H1 (cell line): ENCODE measurements around the gene LCOR. TPM values are rescaled to one million over a fixed set of nuclear protein-coding genes. Genes with fewer than 3 reads are reported as not detected.

ENCODE experiments used
- CTCF ChIA-PET: fragments of 300-600 bp; sonication (Branson Sonifier 250); formaldehyde crosslinking; loops from one replicate; lab custom pipeline; 2021; ENCODE audit not compliant: partially characterized antibody; lab: Charles Lee
- POLR2A ChIA-PET: fragments of 300-600 bp; sonication (Branson Sonifier 250); formaldehyde crosslinking; loops from one replicate; lab custom pipeline; 2021; ENCODE audit warnings: inconsistent platforms; ENCODE audit not compliant: partially characterized antibody; lab: Charles Lee
- DNase-seq, 2 experiments: peaks; one replicate each; pipeline versions ENCODE4 v3.0.0 to v3.0.0-alpha.2; 2010 to 2022; ENCODE audit warnings: low spot score in 2 of 2, low read depth in 1 of 2, mixed read lengths in 1 of 2
- FAIRE-seq: peaks from 2 replicates; lab custom pipeline; 2011; peaks lifted over from hg19 to GRCh38; lab: Jason Lieb, UNC
- H2AFZ ChIP-seq: 2 replicates; pipeline ENCODE4 v1.8.1; 2012; ENCODE audit warnings: low read length, inconsistent platforms
- H2AK5ac ChIP-seq: 2 replicates; pipeline ENCODE4 v1.6.1; 2013; ENCODE audit warnings: low read depth, low read length
- H2BK120ac ChIP-seq: replicated peaks from 2 replicates; pipeline ENCODE3; 2013; ENCODE audit warnings: low read depth, low read length, inconsistent platforms
- H2BK12ac ChIP-seq: 2 replicates; pipeline ENCODE4 v1.6.1; 2013; ENCODE audit warnings: low read depth, low read length
- H2BK15ac ChIP-seq: 2 replicates; pipeline ENCODE4 v1.6.1; 2013; ENCODE audit warnings: low read length
- H2BK20ac ChIP-seq: 2 replicates; pipeline ENCODE4 v1.6.1; 2013; ENCODE audit warnings: low read length
- H2BK5ac ChIP-seq: 2 replicates; pipeline ENCODE4 v1.6.1; 2013; ENCODE audit warnings: low read depth, low read length
- H3K14ac ChIP-seq: 2 replicates; pipeline ENCODE4 v1.6.1; 2013; ENCODE audit warnings: inconsistent platforms; ENCODE audit not compliant: insufficient read length
- H3K18ac ChIP-seq: 2 replicates; pipeline ENCODE4 v1.6.1; 2013; ENCODE audit warnings: low read length; ENCODE audit errors: extremely low read depth
- H3K23ac ChIP-seq: 2 replicates; pipeline ENCODE4 v1.6.1; 2013; ENCODE audit warnings: inconsistent platforms; ENCODE audit not compliant: insufficient read length
- H3K23me2 ChIP-seq: 2 replicates; pipeline ENCODE4 v1.6.1; 2013; ENCODE audit warnings: low read depth, low read length
- H3K27ac ChIP-seq: 2 replicates; pipeline ENCODE4 v1.6.1; 2011; ENCODE audit warnings: low read depth, low read length, inconsistent platforms
- H3K27me3 ChIP-seq, 4 experiments: replicated peaks in 1 of 4; 1 replicate in 1 of 4; 2 replicates in 3 of 4; pipeline versions ENCODE4 v1.6.1 to v1.8.1; 2011 to 2013; ENCODE audit warnings: low read length in 3 of 4, mild to moderate bottlenecking in 3 of 4, inconsistent platforms in 2 of 4, mixed read lengths in 2 of 4, moderate library complexity in 1 of 4; ENCODE audit not compliant: control insufficient read depth in 3 of 4, insufficient read depth in 3 of 4; ENCODE audit errors: extremely low read depth in 1 of 4
- H3K36me3 ChIP-seq, 4 experiments: 2 replicates each; pipeline versions ENCODE4 v1.6.1 to v1.8.1; 2011 to 2013; ENCODE audit warnings: mild to moderate bottlenecking in 4 of 4, low read length in 3 of 4, moderate library complexity in 2 of 4, control low read depth in 1 of 4, inconsistent platforms in 1 of 4; ENCODE audit not compliant: insufficient read depth in 4 of 4, control insufficient read depth in 2 of 4
- H3K4ac ChIP-seq: replicated peaks from 2 replicates; pipeline ENCODE3; 2013; ENCODE audit warnings: low read length, low read depth, mixed read lengths, inconsistent platforms; ENCODE audit not compliant: insufficient read length
- H3K4me1 ChIP-seq, 4 experiments: replicated peaks in 1 of 4; 1 replicate in 1 of 4; 2 replicates in 3 of 4; pipeline versions ENCODE4 v1.6.1 to v1.8.1; 2011 to 2013; ENCODE audit warnings: low read length in 3 of 4, inconsistent platforms in 2 of 4, mixed read lengths in 1 of 4; ENCODE audit not compliant: insufficient read depth in 4 of 4, control insufficient read depth in 3 of 4
- H3K4me2 ChIP-seq, 2 experiments: 2 replicates each; pipeline versions ENCODE4 v1.6.1 to v1.8.1; 2011 to 2013; ENCODE audit warnings: low read depth in 2 of 2, low read length in 2 of 2, control low read depth in 1 of 2, inconsistent platforms in 1 of 2, mild to moderate bottlenecking in 1 of 2; ENCODE audit not compliant: insufficient read depth in 1 of 2
- H3K4me3 ChIP-seq, 4 experiments: fragments of 200-600, 300-600 bp in 1 of 4; sonication (generic), shearing (Covaris generic), sonication (Bioruptor Twin) in 1 of 4; 2 replicates each; pipeline versions ENCODE4 v1.5.1 to v1.8.1; 2011 to 2016; ENCODE audit warnings: low read length in 4 of 4, low read depth in 3 of 4, control low read depth in 2 of 4, inconsistent platforms in 2 of 4, mild to moderate bottlenecking in 2 of 4, mixed read lengths in 1 of 4, moderate library complexity in 1 of 4; ENCODE audit not compliant: insufficient read depth in 2 of 4; ENCODE audit errors: extremely low read depth in 1 of 4
- H3K56ac ChIP-seq: replicated peaks from 2 replicates; pipeline ENCODE3; 2013; ENCODE audit warnings: low read depth, mild to moderate bottlenecking, mixed read lengths, low read length, inconsistent platforms; ENCODE audit not compliant: insufficient read length
- H3K79me1 ChIP-seq: 2 replicates; pipeline ENCODE4 v1.6.1; 2013; ENCODE audit warnings: low read depth, low read length, control low read depth
- H3K79me2 ChIP-seq, 2 experiments: 2 replicates each; pipeline versions ENCODE4 v1.6.1 to v1.8.1; 2012 to 2013; ENCODE audit warnings: low read length in 2 of 2, mild to moderate bottlenecking in 2 of 2, inconsistent platforms in 1 of 2; ENCODE audit not compliant: insufficient read depth in 2 of 2, control insufficient read depth in 1 of 2
- H3K9ac ChIP-seq, 4 experiments: replicated peaks in 1 of 4; 1 replicate in 1 of 4; 2 replicates in 3 of 4; pipeline versions ENCODE4 v1.6.1 to v1.8.1; 2011 to 2013; ENCODE audit warnings: low read depth in 3 of 4, low read length in 3 of 4, control low read depth in 2 of 4, mild to moderate bottlenecking in 2 of 4, moderate library complexity in 2 of 4, inconsistent platforms in 1 of 4; ENCODE audit errors: extremely low read depth in 1 of 4
- H3K9me3 ChIP-seq, 2 experiments: 2 replicates each; pipeline versions ENCODE4 v1.6.1 to v1.8.1; 2012 to 2013; ENCODE audit warnings: mild to moderate bottlenecking in 2 of 2, moderate library complexity in 2 of 2, control low read depth in 1 of 2, inconsistent platforms in 1 of 2, low read depth in 1 of 2, low read length in 1 of 2, mixed read lengths in 1 of 2; ENCODE audit not compliant: insufficient read depth in 2 of 2
- H4K20me1 ChIP-seq, 2 experiments: replicated peaks in 1 of 2; 2 replicates each; pipeline versions ENCODE3 to v1.8.1; 2011 to 2013; ENCODE audit warnings: inconsistent platforms in 2 of 2, low read length in 2 of 2, mild to moderate bottlenecking in 1 of 2; ENCODE audit not compliant: insufficient read depth in 2 of 2, control insufficient read depth in 1 of 2
- H4K5ac ChIP-seq: 2 replicates; pipeline ENCODE4 v1.6.1; 2013; ENCODE audit warnings: low read length, low read depth, mixed read lengths, inconsistent platforms; ENCODE audit not compliant: insufficient read length
- H4K8ac ChIP-seq: 2 replicates; pipeline ENCODE4 v1.8.0; 2013; ENCODE audit warnings: mild to moderate bottlenecking, moderate library complexity, low read length, inconsistent platforms; ENCODE audit not compliant: insufficient read depth; ENCODE audit errors: extremely low read depth
- H4K91ac ChIP-seq: replicated peaks from 2 replicates; pipeline ENCODE3; 2013; ENCODE audit warnings: low read length, mixed read lengths, inconsistent platforms; ENCODE audit not compliant: insufficient read length
- KDM1A ChIP-seq: fragments of 200-600, 300-600 bp; sonication (generic); IDR thresholded peaks from 2 replicates; pipeline ENCODE4 v1.7.1; 2016; ENCODE audit warnings: mild to moderate bottlenecking, low read length, borderline replicate concordance
- PHF8 ChIP-seq: fragments of 200-600 bp; sonication (generic); conservative IDR thresholded peaks from 2 replicates; pipeline ENCODE4 v1.7.1; 2012; ENCODE audit warnings: low read depth, mild to moderate bottlenecking, inconsistent platforms, low read length, moderate library complexity
- POLR2A ChIP-seq, 2 experiments: IDR thresholded peaks; 1 replicate in 1 of 2; 2 replicates in 1 of 2; pipeline ENCODE4 v1.6.1; 2011; ENCODE audit warnings: low read depth in 2 of 2, low read length in 2 of 2, mild to moderate bottlenecking in 2 of 2; ENCODE audit errors: control extremely low read depth in 1 of 2
- POU5F1 ChIP-seq: IDR thresholded peaks from 2 replicates; pipeline ENCODE4 v1.6.1; 2011; ENCODE audit warnings: low read depth, mild to moderate bottlenecking, low read length, moderate library complexity
- RBBP5 ChIP-seq: IDR thresholded peaks from 2 replicates; pipeline ENCODE4 v1.7.1; 2012; ENCODE audit warnings: low read depth, mild to moderate bottlenecking, inconsistent platforms, low read length, moderate library complexity, borderline replicate concordance
- SIX5 ChIP-seq: IDR thresholded peaks from 2 replicates; pipeline ENCODE4 v1.6.1; 2011; ENCODE audit warnings: mild to moderate bottlenecking, low read depth, low read length
- SP1 ChIP-seq: IDR thresholded peaks from 2 replicates; pipeline ENCODE4 v1.6.1; 2011; ENCODE audit warnings: low read depth, low read length
- SUZ12 ChIP-seq: fragments of 200-600 bp; sonication (generic); IDR thresholded peaks from 2 replicates; pipeline ENCODE4 v1.6.1; 2012; ENCODE audit warnings: mild to moderate bottlenecking, inconsistent platforms, low read length, moderate library complexity, mixed read lengths
- TEAD4 ChIP-seq: IDR thresholded peaks from 2 replicates; pipeline ENCODE4 v1.6.1; 2012; ENCODE audit warnings: low read depth, low read length, inconsistent platforms, mixed read lengths
- WGBS, 2 experiments: shearing (Covaris generic) in 1 of 2; methylation state at CpG; one replicate each; pipeline versions ENCODE4 v1.1.6 to v1.1.7; 2013 to 2015; ENCODE audit warnings: low lambda C conversion rate in 2 of 2, mixed read lengths in 2 of 2, inconsistent platforms in 1 of 2, low coverage in 1 of 2, missing lambda C conversion rate in 1 of 2; ENCODE audit not compliant: insufficient replicate concordance in 2 of 2, insufficient coverage in 1 of 2, insufficient read length in 1 of 2; ENCODE audit errors: extremely low coverage in 1 of 2, missing lambda C conversion rate in 1 of 2; 5-methylcytosine and 5-hydroxymethylcytosine counted together
- polyA plus RNA-seq, 7 experiments: library from polyadenylated mRNA; depleted of rRNA in 3 of 7; stranded (reverse) in 5 of 7; unstranded in 2 of 7; fragments of >200 nt in 5 of 7; fragments of 200-250 nt in 2 of 7; gene quantifications; 1 replicate in 5 of 7; 2 replicates in 1 of 7; 4 replicates in 1 of 7; pipeline versions ENCODE4 v1.2.1 to v1.2.3, GENCODE V29; 2011 to 2013; ENCODE audit warnings: missing spikeins in 2 of 7, mixed read lengths in 2 of 7
- total RNA-seq: library from RNA; stranded (reverse); fragmentation: NEBNext Ultra II Directional; extraction: Animal tissue kit (Norgen Biotek cat#: 25700); gene quantifications from 2 replicates; pipeline ENCODE4 v1.2.1, GENCODE V29; 2021

Gene LCOR
- total and polyA plus RNA-seq, 2 of the 8 experiments (the other 6 are each of a cell fraction or from before 2014, with no cell fraction given) = 4.7 to 25.5 TPM

DNA sequence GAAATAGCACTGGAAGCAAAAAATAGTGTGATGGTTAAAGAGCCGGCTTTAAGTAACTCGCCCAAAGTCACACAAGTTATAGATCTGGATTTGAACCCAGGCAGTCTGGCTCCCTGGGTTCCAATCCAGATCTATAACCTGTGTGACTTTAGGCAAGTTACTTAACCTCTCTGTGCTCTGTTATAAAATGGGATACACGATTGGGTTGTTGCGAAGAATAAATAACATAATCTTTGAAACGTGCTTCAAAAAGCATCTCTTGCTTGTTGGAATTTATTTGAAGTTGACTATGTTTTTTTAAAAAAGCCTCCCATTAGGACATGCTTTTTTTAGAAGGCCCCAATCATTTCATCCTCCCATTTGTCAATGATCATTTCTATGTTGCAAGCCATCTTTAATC is 3.5 kb upstream of the LCOR start:
- CTCF ChIA-PET = interaction anchor here (1.2 to 5.1 kb wide), 5 partner anchors 32 to 188 kb away, joined by 4 to 57 read pairs (median 6); no protein-coding TSS in a partner anchor

More for the DNA sequence above, 3.5 kb upstream of the LCOR start:
- H3K4me2 ChIP-seq = no peak overlapping the region
- H2AFZ ChIP-seq = no peak overlapping the region
- H3K18ac ChIP-seq = no peak overlapping the region
- no peaks in the 10 kb centered on the region for H4K20me1 ChIP-seq
- no peak overlapping the region for H4K8ac ChIP-seq
- DNase-seq = no peak
- no peaks in the 10 kb centered on the region; a peak in 1 of 7 replicates for H3K27me3 ChIP-seq
- no peaks in the 10 kb centered on the region; a peak in 2 of 7 replicates for H3K4me1 ChIP-seq
- H3K4me3 ChIP-seq = no peak overlapping the region
- H3K79me2 ChIP-seq = 0 out of 4 replicates have a peak, but pooled peaks cover 0 to under 1% of the 10 kb centered on the region in 2 experiments
- no peak overlapping the region for H3K56ac ChIP-seq
- no peak overlapping the region for H4K91ac ChIP-seq
- H4K5ac ChIP-seq = no peak overlapping the region
- peaks cover 3% of the 10 kb centered on the region; the same call in 1 of the 2 replicates for H3K23me2 ChIP-seq
- no peaks in the 10 kb centered on the region for H3K36me3 ChIP-seq
- H2BK5ac ChIP-seq = no peak overlapping the region
- H3K23ac ChIP-seq = no peak overlapping the region
- H2BK15ac ChIP-seq = no peak overlapping the region
- H2BK20ac ChIP-seq = no peak overlapping the region
- H2BK12ac ChIP-seq = no peak overlapping the region
- H3K14ac ChIP-seq = no peak overlapping the region
- FAIRE-seq = no peak
- POLR2A ChIA-PET = no interaction called here
- WGBS, 2 experiments = 86% methylated on average over 5 of the region's 5 CpGs; no CpG with 5 or more reads in 1 of the 2 experiments
- no peak overlapping the region for H2AK5ac ChIP-seq
- H3K4ac ChIP-seq = no peak overlapping the region
- H3K9me3 ChIP-seq = no peaks in the 10 kb centered on the region
- H3K79me1 ChIP-seq = no peaks in the 10 kb centered on the region
- no peak overlapping the region for H2BK120ac ChIP-seq
- H3K9ac ChIP-seq = no peak overlapping the region
- TF ChIP-seq POLR2A (IDR thresholded peaks at IDR 0.05; ENCODE audit: control extremely low read depth in 1 of 2, low read depth in 2 of 2, low read length in 2 of 2) = no peak
- no peak for TF ChIP-seq POU5F1
- TF ChIP-seq SIX5 = no peak
- TF ChIP-seq SP1 = no peak
- no peak for TF ChIP-seq RBBP5
- TF ChIP-seq SUZ12 = no peak
- no peak for TF ChIP-seq PHF8
- no peak for TF ChIP-seq TEAD4
- TF ChIP-seq KDM1A = no peak
- H3K27ac ChIP-seq = no peak overlapping the region
